HUES64 (cell line): ENCODE data around the gene CDK14.

Experiments
- H3K27ac ChIP-seq: 2 replicates; pipeline ENCODE4 v1.7.0; 2013; ENCODE audit warnings: low read depth, low read length, inconsistent platforms
- H3K27me3 ChIP-seq: 2 replicates; pipeline ENCODE4 v1.6.1; 2013; ENCODE audit warnings: mild to moderate bottlenecking, low read length; ENCODE audit not compliant: insufficient read depth
- H3K36me3 ChIP-seq: 2 replicates; pipeline ENCODE4 v1.6.1; 2013; ENCODE audit warnings: mild to moderate bottlenecking, low read length; ENCODE audit not compliant: insufficient read depth
- H3K4me1 ChIP-seq: 2 replicates; pipeline ENCODE4 v1.6.1; 2013; ENCODE audit warnings: mild to moderate bottlenecking, low read length, moderate library complexity; ENCODE audit not compliant: insufficient read depth
- H3K4me3 ChIP-seq: 2 replicates; pipeline ENCODE4 v1.5.1; 2013; ENCODE audit warnings: mild to moderate bottlenecking, low read length, moderate library complexity
- H3K9ac ChIP-seq: 2 replicates; pipeline ENCODE4 v1.6.1; 2013; ENCODE audit warnings: mild to moderate bottlenecking, low read depth, low read length
- H3K9me3 ChIP-seq: 2 replicates; pipeline ENCODE4 v1.6.1; 2013; ENCODE audit warnings: low read depth, low read length; ENCODE audit not compliant: insufficient read depth
- WGBS: fragments of 150-250, 120-280 bp; methylation state at CpG from one replicate; pipeline ENCODE4 v1.1.7; 2013; ENCODE audit warnings: missing lambda C conversion rate; 5-methylcytosine and 5-hydroxymethylcytosine counted together

The CDK14 gene

DNA sequence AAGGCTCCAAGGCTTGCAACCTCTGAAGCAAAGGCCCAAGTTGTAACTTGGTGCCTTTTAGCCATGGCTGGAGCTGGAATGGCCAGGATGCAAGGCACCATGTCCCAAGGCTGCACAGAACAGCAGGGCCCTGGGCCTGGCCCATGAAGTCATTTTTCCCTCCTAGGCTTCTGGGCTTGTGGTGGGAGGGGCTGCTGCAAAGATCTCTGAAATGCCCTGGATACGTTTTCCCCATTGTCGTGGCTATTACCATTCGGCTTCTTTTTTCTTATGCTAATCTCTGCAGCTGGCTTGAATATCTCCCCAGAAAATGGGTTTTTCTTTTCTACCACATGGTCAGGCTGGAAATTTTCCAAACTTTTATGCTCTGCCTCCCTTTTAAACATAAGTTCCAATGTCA lies 234.2 kb downstream of the CDK14 start:
- no peak overlapping the region for H3K9ac ChIP-seq
- H3K9me3 ChIP-seq, result peaks cover 19% of the 10 kb centered on the region
- no peaks in the 10 kb centered on the region for H3K36me3 ChIP-seq
- WGBS, result 58% methylated on average over 3 of the region's 3 CpGs
- H3K27me3 ChIP-seq, result no peaks in the 10 kb centered on the region
- H3K4me1 ChIP-seq, result 0 out of 2 replicates have a peak, but pooled peaks cover 3% of the 10 kb centered on the region
- no peak overlapping the region for H3K4me3 ChIP-seq
- no peak overlapping the region for H3K27ac ChIP-seq

DNA sequence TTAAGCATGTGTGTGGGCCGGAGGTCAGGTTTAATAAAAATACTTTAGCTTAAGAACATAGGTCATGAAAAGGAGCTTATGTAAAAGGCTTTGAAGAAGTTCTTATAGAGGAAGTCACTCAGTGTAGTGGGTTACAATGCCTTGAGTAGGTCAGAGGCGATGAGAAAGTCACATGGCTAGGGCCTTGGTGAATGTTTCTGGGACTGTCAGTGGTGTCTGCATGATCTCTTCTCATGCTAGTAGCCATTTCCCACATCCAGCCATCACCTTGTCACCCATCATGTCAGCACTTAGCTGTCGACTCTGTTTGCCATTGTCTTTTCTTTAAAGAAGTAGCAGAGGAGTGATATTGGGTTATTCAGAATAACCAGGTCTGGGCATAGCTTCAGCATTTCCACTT lies 236.6 kb downstream of the CDK14 start:
- Histone ChIP-seq H3K4me3 (no peak overlapping the region), H3K27ac (no peak overlapping the region), H3K36me3 (no peaks in the 10 kb centered on the region), H3K9me3 (peaks cover 27% of the 10 kb centered on the region), H3K27me3 (no peaks in the 10 kb centered on the region), H3K9ac (no peak overlapping the region), H3K4me1 (0 out of 2 replicates have a peak, but pooled peaks cover 3% of the 10 kb centered on the region)
- 93% methylated on average over 2 of the region's 3 CpGs for WGBS

DNA sequence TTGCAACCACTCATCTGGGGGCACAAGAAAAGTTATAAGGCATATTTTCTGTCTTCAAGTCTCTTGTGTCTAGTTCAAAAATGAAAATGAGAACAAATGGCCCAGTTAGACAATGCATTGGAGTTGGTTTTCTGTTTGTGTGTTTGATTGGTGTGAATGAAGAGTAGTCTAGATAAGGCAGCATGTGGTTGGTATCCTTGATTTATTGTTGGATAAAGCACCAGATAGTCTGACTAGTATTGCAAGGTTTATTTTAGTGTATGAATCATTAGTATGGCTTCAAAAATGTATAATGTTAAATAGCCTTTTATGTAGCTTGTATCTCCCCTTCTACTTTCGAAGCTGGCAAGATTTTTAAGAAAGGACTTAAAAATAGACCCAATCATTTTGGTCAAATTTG lies 237.3 kb downstream of the CDK14 start:
- Histone ChIP-seq H3K27me3 (no peaks in the 10 kb centered on the region), H3K36me3 (no peaks in the 10 kb centered on the region), H3K4me3 (no peak overlapping the region), H3K4me1 (0 out of 2 replicates have a peak, but pooled peaks cover 3% of the 10 kb centered on the region), H3K27ac (no peak overlapping the region), H3K9ac (no peak overlapping the region), H3K9me3 (peaks cover 30% of the 10 kb centered on the region)
- WGBS, result no CpG with 5 or more reads among the region's 1 CpG

DNA sequence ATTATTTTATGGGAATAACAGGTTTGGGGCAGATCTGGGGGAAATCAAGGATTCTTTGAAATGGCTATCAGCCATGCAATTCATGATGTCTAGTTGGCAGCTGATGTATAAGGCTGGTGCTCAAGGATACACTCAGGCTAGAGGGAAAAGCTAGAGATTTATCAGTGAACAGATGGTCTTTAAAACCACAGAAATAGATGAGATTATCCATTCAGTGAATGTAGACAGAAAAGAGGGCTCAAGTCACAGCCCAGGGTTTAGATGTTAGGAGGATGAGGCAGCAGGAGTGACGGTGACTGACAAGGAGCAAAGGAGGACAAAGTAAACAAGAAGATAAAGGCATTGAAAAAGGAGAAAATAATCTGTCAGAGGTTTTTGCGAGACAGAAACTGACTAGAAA lies 238.7 kb downstream of the CDK14 start:
- no peak overlapping the region for H3K9ac ChIP-seq
- H3K27me3 ChIP-seq, result no peaks in the 10 kb centered on the region
- WGBS, result 66% methylated on average over 2 of the region's 2 CpGs
- 0 out of 2 replicates have a peak, but pooled peaks cover 3% of the 10 kb centered on the region for H3K4me1 ChIP-seq
- no peak overlapping the region for H3K4me3 ChIP-seq
- H3K27ac ChIP-seq, result no peak overlapping the region
- no peaks in the 10 kb centered on the region for H3K36me3 ChIP-seq
- peaks cover 28% of the 10 kb centered on the region; the same call in 1 of the 2 replicates for H3K9me3 ChIP-seq

DNA sequence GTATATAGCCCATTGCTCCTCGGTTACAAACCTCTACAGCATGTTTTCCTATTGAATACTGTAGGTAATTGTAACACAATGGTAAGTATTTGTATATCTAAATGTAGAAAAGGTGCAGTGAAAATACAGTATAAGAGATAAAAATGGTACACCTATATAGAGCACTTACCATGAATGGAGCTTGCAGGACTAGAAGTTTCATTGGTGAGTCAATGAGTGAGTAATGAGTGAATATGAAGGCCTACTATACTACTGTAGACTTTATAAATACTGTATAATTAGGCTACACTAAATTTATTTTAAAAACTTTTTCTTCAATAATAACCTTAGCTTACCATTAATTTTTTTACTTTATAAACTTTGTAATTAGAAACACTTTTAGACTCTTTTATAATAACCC lies 239.7 kb downstream of the CDK14 start:
- no peaks in the 10 kb centered on the region for H3K27me3 ChIP-seq
- no peaks in the 10 kb centered on the region for H3K4me1 ChIP-seq
- 86% methylated on average over 1 of the region's 1 CpG for WGBS
- H3K9me3 ChIP-seq, result peaks cover 22% of the 10 kb centered on the region; the same call in 1 of the 2 replicates
- H3K36me3 ChIP-seq, result no peaks in the 10 kb centered on the region
- no peak overlapping the region for H3K4me3 ChIP-seq
- no peak overlapping the region for H3K9ac ChIP-seq
- H3K27ac ChIP-seq, result no peak overlapping the region

DNA sequence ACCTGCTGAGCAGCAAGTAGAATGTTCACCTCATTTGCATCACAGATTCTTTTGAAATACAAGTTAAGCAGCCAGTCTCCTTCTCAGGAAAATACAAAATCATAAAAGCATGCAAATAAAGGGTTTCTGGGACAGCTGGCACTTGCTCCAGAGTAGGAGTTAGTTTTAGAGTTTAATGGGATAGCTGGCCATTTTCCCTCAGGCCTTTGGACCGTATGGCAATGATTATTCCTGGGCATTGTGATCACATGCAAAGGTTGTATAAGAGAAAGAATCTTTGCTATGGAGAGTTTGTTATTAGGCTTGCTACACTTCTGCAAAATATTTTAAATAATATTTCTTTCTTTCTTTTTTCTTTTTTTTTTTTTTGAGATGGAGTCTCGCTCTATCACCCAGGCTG lies 240.8 kb downstream of the CDK14 start:
- no peaks in the 10 kb centered on the region for H3K36me3 ChIP-seq
- H3K27me3 ChIP-seq, result no peaks in the 10 kb centered on the region
- 96% methylated on average over 1 of the region's 2 CpGs for WGBS
- no peak overlapping the region for H3K4me3 ChIP-seq
- H3K9me3 ChIP-seq, result peaks cover 22% of the 10 kb centered on the region; the same call in 1 of the 2 replicates
- H3K9ac ChIP-seq, result no peak overlapping the region
- no peak overlapping the region for H3K27ac ChIP-seq
- no peaks in the 10 kb centered on the region for H3K4me1 ChIP-seq

DNA sequence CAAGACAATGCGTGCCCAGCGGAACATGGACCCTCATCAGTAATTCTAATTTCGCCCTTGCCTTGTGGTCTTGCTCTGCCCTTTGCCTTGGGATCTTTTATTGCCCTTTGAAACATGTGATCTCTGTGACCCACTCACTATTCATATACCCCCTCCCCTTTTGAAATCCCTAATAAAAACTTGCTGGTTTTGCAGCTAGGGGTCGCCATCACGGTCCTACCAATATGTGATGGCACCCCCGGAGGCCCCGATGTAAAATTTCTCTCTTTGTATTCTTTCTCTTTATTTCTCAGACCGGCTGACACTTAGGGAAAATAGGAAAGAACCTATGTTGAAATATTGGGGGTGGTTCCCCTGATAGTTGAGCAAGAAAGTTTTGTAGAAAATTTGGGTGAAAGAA lies 242.7 kb downstream of the CDK14 start:
- Histone ChIP-seq H3K9ac (no peak overlapping the region), H3K9me3 (peaks cover 22% of the 10 kb centered on the region; the same call in 1 of the 2 replicates), H3K4me1 (no peaks in the 10 kb centered on the region), H3K36me3 (no peaks in the 10 kb centered on the region), H3K4me3 (no peak overlapping the region), H3K27ac (no peak overlapping the region), H3K27me3 (no peaks in the 10 kb centered on the region)
- 98% methylated on average over 8 of the region's 8 CpGs for WGBS

DNA sequence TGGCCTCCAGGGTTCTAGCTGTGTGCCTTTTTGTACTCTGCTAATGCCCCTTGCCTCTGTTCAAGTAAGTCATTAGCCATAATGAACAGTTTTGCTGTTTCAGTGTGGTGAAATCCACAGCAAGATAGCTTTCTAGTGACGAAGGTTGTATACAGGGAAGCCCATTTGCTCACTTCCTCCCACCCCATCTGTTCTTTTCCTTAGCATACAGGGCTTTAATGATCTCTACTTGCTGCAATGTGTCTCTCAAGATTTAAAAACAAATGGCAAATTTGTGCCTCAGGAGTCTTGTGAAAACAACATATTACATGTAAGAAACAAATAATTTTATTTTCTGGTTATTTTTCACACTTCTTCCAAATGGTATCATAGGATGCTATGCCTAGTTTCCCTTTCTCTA lies 243.2 kb downstream of the CDK14 start:
- Histone ChIP-seq H3K9me3 (peaks cover 22% of the 10 kb centered on the region; the same call in 1 of the 2 replicates), H3K4me1 (no peaks in the 10 kb centered on the region), H3K27me3 (no peaks in the 10 kb centered on the region), H3K27ac (no peak overlapping the region), H3K9ac (no peak overlapping the region), H3K4me3 (no peak overlapping the region), H3K36me3 (no peaks in the 10 kb centered on the region)
- 88% methylated on average over 1 of the region's 1 CpG for WGBS

DNA sequence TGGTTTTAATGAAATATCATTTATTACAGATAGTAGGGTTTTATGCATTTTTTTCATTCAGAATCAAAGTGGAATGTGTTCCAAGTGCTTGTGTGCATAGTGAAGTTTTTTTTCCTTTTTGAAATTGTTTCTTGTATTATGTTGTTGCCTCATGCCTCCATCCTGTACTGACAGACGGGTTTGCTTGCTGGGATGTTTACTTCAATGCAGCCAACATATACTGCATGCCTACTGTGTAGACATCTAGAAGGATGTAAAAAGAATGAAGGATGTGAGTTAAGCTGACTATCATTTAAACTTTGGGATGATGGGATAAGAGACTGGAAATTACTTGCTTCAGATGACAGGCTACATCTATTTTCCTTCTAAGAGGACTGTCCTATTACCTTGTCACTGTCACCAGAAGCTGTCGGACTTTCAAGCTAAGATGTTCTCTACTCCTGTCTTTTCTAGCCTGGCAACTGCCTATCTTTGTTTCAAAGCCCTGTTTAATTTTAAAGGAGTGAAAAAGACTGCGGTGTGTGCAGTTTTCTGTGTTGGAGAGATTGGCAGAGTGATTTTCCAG lies 243.7 kb downstream of the CDK14 start:
- no peak overlapping the region for H3K4me3 ChIP-seq
- H3K4me1 ChIP-seq, result no peaks in the 10 kb centered on the region
- H3K27me3 ChIP-seq, result no peaks in the 10 kb centered on the region
- WGBS, result 96% methylated on average over 3 of the region's 3 CpGs
- no peak overlapping the region for H3K27ac ChIP-seq
- H3K36me3 ChIP-seq, result no peaks in the 10 kb centered on the region
- no peak overlapping the region for H3K9ac ChIP-seq
- H3K9me3 ChIP-seq, result peaks cover 22% of the 10 kb centered on the region; the same call in 1 of the 2 replicates

DNA sequence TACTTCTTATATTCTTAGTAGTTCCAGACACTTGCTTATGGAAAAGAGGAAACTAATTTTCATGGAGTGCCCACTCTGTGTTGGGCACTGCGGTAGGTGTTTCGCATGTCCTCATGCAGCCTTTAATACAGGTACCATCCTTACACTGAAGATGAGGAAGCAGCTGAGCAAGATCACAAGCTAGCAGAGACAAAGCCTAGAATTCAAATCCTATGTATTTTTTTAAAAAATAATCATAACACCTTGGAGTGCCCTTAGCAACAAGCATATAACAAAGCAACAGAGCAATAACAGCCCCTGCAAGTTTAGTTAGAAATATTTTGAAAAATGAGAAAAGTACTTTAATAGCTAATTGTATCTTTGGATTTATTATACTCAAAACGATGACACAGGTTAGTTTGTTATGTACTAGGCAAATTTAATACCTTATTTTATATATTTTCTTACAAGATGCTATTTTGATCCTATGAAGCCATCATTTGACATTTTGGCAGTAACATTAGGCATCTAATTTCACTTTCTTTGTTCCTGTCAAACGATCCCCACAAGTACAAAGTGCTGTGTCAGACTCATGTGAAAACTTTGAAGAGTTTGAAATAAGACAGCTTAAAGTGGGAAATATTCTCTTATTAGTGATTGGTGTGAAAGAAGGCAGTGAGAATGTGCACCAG lies 245.8 kb downstream of the CDK14 start:
- WGBS, result 97% methylated on average over 3 of the region's 4 CpGs
- no peak overlapping the region for H3K4me3 ChIP-seq

DNA sequence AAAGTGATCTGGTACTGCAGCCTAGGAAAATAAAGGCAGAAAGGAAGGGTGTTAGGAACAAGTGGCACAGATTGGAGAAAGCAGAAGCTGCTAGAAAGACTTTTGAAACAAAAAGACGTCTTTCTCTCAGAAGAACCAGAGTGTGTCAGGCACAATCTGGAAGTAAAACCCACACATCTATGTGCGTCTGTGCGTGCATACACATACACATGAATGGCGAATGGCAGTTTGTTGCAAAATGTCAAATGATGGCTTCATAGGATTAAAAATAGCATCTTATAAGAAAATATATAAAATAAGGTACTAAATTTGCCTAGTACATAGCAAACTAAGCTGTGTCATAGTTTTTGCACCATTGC lies 246.3 kb downstream of the CDK14 start:
- WGBS, result 93% methylated on average over 4 of the region's 4 CpGs
- Histone ChIP-seq H3K27ac (no peak overlapping the region), H3K4me3 (no peak overlapping the region), H3K9me3 (peaks cover 17% of the 10 kb centered on the region; the same call in 1 of the 2 replicates), H3K9ac (no peak overlapping the region), H3K27me3 (no peaks in the 10 kb centered on the region), H3K4me1 (no peaks in the 10 kb centered on the region), H3K36me3 (no peaks in the 10 kb centered on the region)

More for the DNA sequence above, 245.8 kb downstream of the CDK14 start:
- no peak overlapping the region for H3K9ac ChIP-seq
- H3K27ac ChIP-seq, result no peak overlapping the region
- H3K9me3 ChIP-seq, result peaks cover 19% of the 10 kb centered on the region; the same call in 1 of the 2 replicates
- no peaks in the 10 kb centered on the region for H3K4me1 ChIP-seq
- H3K36me3 ChIP-seq, result no peaks in the 10 kb centered on the region
- no peaks in the 10 kb centered on the region for H3K27me3 ChIP-seq
